ENCODE data around the gene RPUSD3.

GRCh38 chr3:9818666-9819335 lies 25.0 kb downstream of the RPUSD3 start:
- TF ChIP-seq POLR2A (IDR thresholded peaks at IDR 0.05) = no peak
- no peak for TF ChIP-seq CTCF (IDR thresholded peaks at IDR 0.05)

Measured in uterus (tissue), 2 donors.